Natural killer cell treated with Interleukin-12 subunit alpha and Interleukin-12 subunit beta and Interleukin-15 and Interleukin-18, amount 100 ng/mL, for 72 hours (primary cell): ENCODE measurements around the gene MLX. TPM values are rescaled to one million over a fixed set of nuclear protein-coding genes. Genes with fewer than 3 reads are reported as not detected.

Experiments
- ATAC-seq, 2 donors: fragments of 150-1000 bp; cut with Tn5 transposase in 1 of 2; sonication (Bioruptor Pico), chemical (Tn5 transposase) in 1 of 2; 2 replicates each; pipeline ENCODE4 v1.10.0; 2021
- DNase-seq: peaks from one replicate; pipeline ENCODE4 v3.0.0; 2022; ENCODE audit warnings: low spot score
- H3K27ac Mint-ChIP-seq, 2 donors: 1 replicate in 1 of 2; 2 replicates in 1 of 2; pipeline ENCODE4 v1.8.0; 2022; ENCODE audit warnings: mixed read lengths in 2 of 2, mild to moderate bottlenecking in 1 of 2, moderate library complexity in 1 of 2
- H3K27me3 Mint-ChIP-seq, 2 donors: 1 replicate in 1 of 2; 2 replicates in 1 of 2; pipeline ENCODE4 v1.8.0; 2022; ENCODE audit warnings: mixed read lengths in 2 of 2
- H3K36me3 Mint-ChIP-seq: one replicate; pipeline ENCODE4 v1.8.0; 2022; ENCODE audit warnings: mixed read lengths
- H3K4me1 Mint-ChIP-seq, 2 donors: 1 replicate in 1 of 2; 2 replicates in 1 of 2; pipeline ENCODE4 v1.8.0; 2022; ENCODE audit warnings: low read depth in 2 of 2, mixed read lengths in 2 of 2, mild to moderate bottlenecking in 1 of 2
- H3K4me3 Mint-ChIP-seq: one replicate; pipeline ENCODE4 v1.8.0; 2022; ENCODE audit warnings: mixed read lengths
- H3K9me3 Mint-ChIP-seq: 2 replicates; pipeline ENCODE4 v1.8.0; 2022; ENCODE audit warnings: mixed read lengths
- total RNA-seq, 2 donors: library from RNA; stranded (reverse); gene quantifications; one replicate each; pipeline ENCODE4 v1.2.3, GENCODE V29; 2022

Gene MLX
- total RNA-seq, 2 donors from 2014 or later, result 66.8 to 68.4 TPM

GRCh38 chr17:42566215-42566882, 551 bp upstream of the MLX start:
- ATAC-seq, result no peak
- H3K4me3 Mint-ChIP-seq, result peak overlapping the region; percentile 96
- H3K27ac Mint-ChIP-seq, result peak overlapping the region; percentile 87 to 97
- no peaks in the 10 kb centered on the region for H3K36me3 Mint-ChIP-seq
- H3K9me3 Mint-ChIP-seq, result no peaks in the 10 kb centered on the region
- DNase-seq, result no peak
- H3K27me3 Mint-ChIP-seq, result no peaks in the 10 kb centered on the region
- peaks cover 33 to 36% of the 10 kb centered on the region in 2 donors for H3K4me1 Mint-ChIP-seq

GRCh38 chr17:42568341-42569111, 1.6 kb downstream of the MLX start:
- H3K9me3 Mint-ChIP-seq, result no peaks in the 10 kb centered on the region
- H3K27me3 Mint-ChIP-seq, result no peaks in the 10 kb centered on the region
- H3K36me3 Mint-ChIP-seq, result peaks cover 9% of the 10 kb centered on the region
- DNase-seq (no peak), ATAC-seq (no peak)
- peaks cover 27 to 32% of the 10 kb centered on the region in 2 donors for H3K4me1 Mint-ChIP-seq
- H3K27ac Mint-ChIP-seq, result peak overlapping the region; percentile 87 to 97
- H3K4me3 Mint-ChIP-seq, result peak overlapping the region; percentile 96

- no peaks in the 10 kb centered on the region for H3K27me3 Mint-ChIP-seq
- ATAC-seq (no peak), DNase-seq (no peak)
- peaks cover 23% of the 10 kb centered on the region for H3K36me3 Mint-ChIP-seq
- no peaks in the 10 kb centered on the region for H3K9me3 Mint-ChIP-seq
- H3K27ac Mint-ChIP-seq, result peak overlapping the region in 1 of 2 donors; percentile 47
- H3K4me1 Mint-ChIP-seq, result peaks cover 33% of the 10 kb centered on the region in 2 donors
- no peak overlapping the region for H3K4me3 Mint-ChIP-seq
Observed at GRCh38 chr17:42571435-42572225, 4.7 kb downstream of the MLX start.

GRCh38 chr17:42573095-42573494, 6.2 kb downstream of the MLX start:
- Mint-ChIP-seq H3K4me1 (peaks cover 38 to 39% of the 10 kb centered on the region in 2 donors), H3K9me3 (no peaks in the 10 kb centered on the region), H3K27me3 (no peaks in the 10 kb centered on the region), H3K27ac (peak overlapping the region; percentile 41 to 63), H3K4me3 (no peak overlapping the region), H3K36me3 (peaks cover 27% of the 10 kb centered on the region)
- no peak for ATAC-seq
- DNase-seq, result no peak

- no peak overlapping the region for H3K27ac Mint-ChIP-seq
- H3K4me1 Mint-ChIP-seq, result peaks cover 35 to 42% of the 10 kb centered on the region in 2 donors
- no peak for DNase-seq
- no peaks in the 10 kb centered on the region for H3K27me3 Mint-ChIP-seq
- ATAC-seq, result no peak
- H3K4me3 Mint-ChIP-seq, result no peak overlapping the region
- no peaks in the 10 kb centered on the region for H3K9me3 Mint-ChIP-seq
- H3K36me3 Mint-ChIP-seq, result peaks cover 27% of the 10 kb centered on the region
Observed at GRCh38 chr17:42574463-42574862, 7.6 kb downstream of the MLX start.

GRCh38 chr17:42577140-42577531, 10.2 kb downstream of the MLX start:
- peaks cover 27% of the 10 kb centered on the region for H3K36me3 Mint-ChIP-seq
- DNase-seq (no peak), ATAC-seq (peak in 1 of 2 donors; percentile 3)
- H3K27me3 Mint-ChIP-seq, result no peaks in the 10 kb centered on the region
- peaks cover 40% of the 10 kb centered on the region in 2 donors for H3K4me1 Mint-ChIP-seq
- H3K4me3 Mint-ChIP-seq, result peak overlapping the region; percentile 100
- H3K27ac Mint-ChIP-seq, result peak overlapping the region; percentile 92 to 97
- no peaks in the 10 kb centered on the region for H3K9me3 Mint-ChIP-seq

GRCh38 chr17:42577532-42578281, 10.8 kb downstream of the MLX start, which contains the start of gene PSMC3IP:
Gene PSMC3IP (minus strand): TSS chr17:42577729. CDS start chr17:42577686, 43 bp downstream.
- peaks cover 39 to 40% of the 10 kb centered on the region in 2 donors for H3K4me1 Mint-ChIP-seq
- H3K36me3 Mint-ChIP-seq, result peaks cover 26% of the 10 kb centered on the region
- peak; percentile 98 for ATAC-seq
- H3K4me3 Mint-ChIP-seq, result peak within 1 kb of the TSS; percentile 100
- no peaks in the 10 kb centered on the region for H3K27me3 Mint-ChIP-seq
- DNase-seq, result peak; percentile 96
- peak within 1 kb of the TSS; percentile 92 to 97 for H3K27ac Mint-ChIP-seq
- H3K9me3 Mint-ChIP-seq, result no peaks in the 10 kb centered on the region

GRCh38 chr17:42578282-42578869, 11.5 kb downstream of the MLX start:
- H3K27ac Mint-ChIP-seq, result peak overlapping the region; percentile 92 to 97
- H3K36me3 Mint-ChIP-seq, result peaks cover 24% of the 10 kb centered on the region
- H3K4me1 Mint-ChIP-seq, result peaks cover 35 to 36% of the 10 kb centered on the region in 2 donors
- ATAC-seq (peak; percentile 46 to 57), DNase-seq (peak; percentile 63)
- no peaks in the 10 kb centered on the region for H3K27me3 Mint-ChIP-seq
- H3K9me3 Mint-ChIP-seq, result no peaks in the 10 kb centered on the region
- peak overlapping the region; percentile 100 for H3K4me3 Mint-ChIP-seq

GRCh38 chr17:42579794-42580551, 13.1 kb downstream of the MLX start:
- Mint-ChIP-seq H3K27ac (peak overlapping the region; percentile 26 to 38), H3K27me3 (no peaks in the 10 kb centered on the region), H3K9me3 (no peaks in the 10 kb centered on the region), H3K4me3 (peak overlapping the region; percentile 54), H3K4me1 (peaks cover 32 to 34% of the 10 kb centered on the region in 2 donors), H3K36me3 (peaks cover 18% of the 10 kb centered on the region)
- ATAC-seq (no peak), DNase-seq (no peak)

- Mint-ChIP-seq H3K36me3 (peaks cover 10% of the 10 kb centered on the region), H3K4me3 (no peak overlapping the region), H3K27me3 (no peaks in the 10 kb centered on the region), H3K4me1 (peaks cover 16 to 22% of the 10 kb centered on the region in 2 donors), H3K27ac (no peak overlapping the region), H3K9me3 (no peaks in the 10 kb centered on the region)
- no peak for ATAC-seq
- DNase-seq, result no peak
Observed at GRCh38 chr17:42581744-42582270, 14.9 kb downstream of the MLX start.

- Mint-ChIP-seq H3K36me3 (peaks cover 18% of the 10 kb centered on the region), H3K27me3 (no peaks in the 10 kb centered on the region), H3K4me3 (no peak overlapping the region), H3K27ac (no peak overlapping the region), H3K9me3 (no peaks in the 10 kb centered on the region), H3K4me1 (peaks cover under 1 to 2% of the 10 kb centered on the region in 2 donors)
- DNase-seq (no peak), ATAC-seq (no peak)
Observed at GRCh38 chr17:42584880-42585279, 18.0 kb downstream of the MLX start.

- peaks cover 19% of the 10 kb centered on the region for H3K36me3 Mint-ChIP-seq
Observed at GRCh38 chr17:42585353-42585752, 18.5 kb downstream of the MLX start.

More at GRCh38 chr17:42585353-42585752, 18.5 kb downstream of the MLX start:
- DNase-seq (no peak), ATAC-seq (peak in 1 of 2 donors; percentile 6)
- Mint-ChIP-seq H3K27ac (no peak overlapping the region), H3K9me3 (no peaks in the 10 kb centered on the region), H3K4me1 (peaks cover 0 to 2% of the 10 kb centered on the region in 2 donors), H3K4me3 (no peak overlapping the region), H3K27me3 (no peaks in the 10 kb centered on the region)
